ENCODE measurements around the gene TXNDC8. TPM values are rescaled to one million over a fixed set of nuclear protein-coding genes. Genes with fewer than 3 reads are reported as not detected.

TXNDC8 gene
- total and polyA plus RNA-seq, 12 donors, result not detected

DNA sequence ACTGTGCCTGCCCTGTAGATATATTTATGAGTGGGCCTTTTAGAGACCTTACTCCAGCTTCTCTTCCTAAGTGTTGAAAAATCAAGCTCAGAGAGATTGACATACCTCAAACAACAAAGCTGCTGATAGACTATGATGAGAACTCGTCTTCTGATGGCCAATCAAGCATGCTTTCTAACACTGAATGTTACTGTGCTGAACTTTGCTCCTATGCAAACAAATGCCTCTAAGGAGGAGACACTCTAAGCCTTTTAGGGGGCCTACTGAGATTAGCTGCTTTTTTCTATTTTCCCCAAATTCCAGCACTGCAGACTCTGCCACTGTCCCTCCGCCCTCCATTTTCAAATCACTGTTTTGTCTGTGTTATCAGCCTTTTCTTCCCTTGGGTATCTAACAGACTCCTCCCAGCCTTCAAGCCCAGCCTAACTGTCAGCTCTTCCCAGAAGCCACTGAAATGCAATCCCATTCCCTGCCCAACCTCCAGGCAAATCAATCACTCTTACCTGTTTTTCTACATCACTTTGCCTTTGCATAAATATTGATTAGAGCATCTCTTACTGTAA is 39.5 kb downstream of the TXNDC8 start:
- H3K27me3 ChIP-seq, result no peaks in the 10 kb centered on the region
- no peaks in the 10 kb centered on the region for H3K4me1 ChIP-seq (replicated peaks in 1 of 2)
- no peaks in the 10 kb centered on the region for H3K9me3 ChIP-seq (replicated peaks in 1 of 3)
- 63 to 83% (median 72%) methylated on average over 2 of the region's 2 CpGs for WGBS, 4 donors
- no peak overlapping the region for H3K4me3 ChIP-seq
- H3K36me3 ChIP-seq (replicated peaks in 1 of 2), result no peaks in the 10 kb centered on the region
- no peak for TF ChIP-seq POLR2A (IDR thresholded peaks at IDR 0.05)
- TF ChIP-seq, protein P1, sequence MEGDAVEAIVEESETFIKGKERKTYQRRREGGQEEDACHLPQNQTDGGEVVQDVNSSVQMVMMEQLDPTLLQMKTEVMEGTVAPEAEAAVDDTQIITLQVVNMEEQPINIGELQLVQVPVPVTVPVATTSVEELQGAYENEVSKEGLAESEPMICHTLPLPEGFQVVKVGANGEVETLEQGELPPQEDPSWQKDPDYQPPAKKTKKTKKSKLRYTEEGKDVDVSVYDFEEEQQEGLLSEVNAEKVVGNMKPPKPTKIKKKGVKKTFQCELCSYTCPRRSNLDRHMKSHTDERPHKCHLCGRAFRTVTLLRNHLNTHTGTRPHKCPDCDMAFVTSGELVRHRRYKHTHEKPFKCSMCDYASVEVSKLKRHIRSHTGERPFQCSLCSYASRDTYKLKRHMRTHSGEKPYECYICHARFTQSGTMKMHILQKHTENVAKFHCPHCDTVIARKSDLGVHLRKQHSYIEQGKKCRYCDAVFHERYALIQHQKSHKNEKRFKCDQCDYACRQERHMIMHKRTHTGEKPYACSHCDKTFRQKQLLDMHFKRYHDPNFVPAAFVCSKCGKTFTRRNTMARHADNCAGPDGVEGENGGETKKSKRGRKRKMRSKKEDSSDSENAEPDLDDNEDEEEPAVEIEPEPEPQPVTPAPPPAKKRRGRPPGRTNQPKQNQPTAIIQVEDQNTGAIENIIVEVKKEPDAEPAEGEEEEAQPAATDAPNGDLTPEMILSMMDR (IDR thresholded peaks at IDR 0.05), result no peak
- no peak overlapping the region for H3K27ac ChIP-seq
- intact Hi-C loops (cut with DNase I), result no loop called here
- no peak for DNase-seq

DNA sequence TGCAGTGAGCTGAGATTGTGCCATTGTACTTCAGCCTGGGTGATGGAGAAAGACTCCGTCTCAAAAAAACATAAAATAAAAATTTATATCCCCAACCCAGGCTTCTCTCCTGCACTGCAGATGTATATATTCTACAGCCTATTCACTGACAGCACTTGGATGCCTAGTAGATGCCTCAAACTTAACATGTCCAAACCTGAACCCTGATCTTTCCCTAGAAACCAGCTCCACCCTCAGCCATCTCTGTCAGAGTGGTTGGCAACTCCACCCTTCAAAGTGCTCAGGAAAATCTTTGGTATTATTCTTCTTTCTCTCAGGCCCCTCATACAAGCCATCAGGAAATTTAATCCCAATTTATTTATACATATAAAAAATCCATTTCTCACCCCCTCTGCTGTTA is 44.4 kb downstream of the TXNDC8 start:
- WGBS, 4 donors, result 67 to 94% (median 90%) methylated on average over 1 of the region's 1 CpG
- intact Hi-C loops (cut with DNase I), result no loop called here
- H3K27me3 ChIP-seq, result no peaks in the 10 kb centered on the region
- no peak overlapping the region for H3K4me3 ChIP-seq
- no peak for DNase-seq
- H3K4me1 ChIP-seq (replicated peaks in 1 of 2), result no peaks in the 10 kb centered on the region
- H3K9me3 ChIP-seq (replicated peaks in 1 of 3), result no peaks in the 10 kb centered on the region
- H3K27ac ChIP-seq, result no peak overlapping the region
- no peak for TF ChIP-seq POLR2A (IDR thresholded peaks at IDR 0.05)
- TF ChIP-seq, protein P1 (IDR thresholded peaks at IDR 0.05), result no peak
- no peaks in the 10 kb centered on the region for H3K36me3 ChIP-seq (replicated peaks in 1 of 2)

DNA sequence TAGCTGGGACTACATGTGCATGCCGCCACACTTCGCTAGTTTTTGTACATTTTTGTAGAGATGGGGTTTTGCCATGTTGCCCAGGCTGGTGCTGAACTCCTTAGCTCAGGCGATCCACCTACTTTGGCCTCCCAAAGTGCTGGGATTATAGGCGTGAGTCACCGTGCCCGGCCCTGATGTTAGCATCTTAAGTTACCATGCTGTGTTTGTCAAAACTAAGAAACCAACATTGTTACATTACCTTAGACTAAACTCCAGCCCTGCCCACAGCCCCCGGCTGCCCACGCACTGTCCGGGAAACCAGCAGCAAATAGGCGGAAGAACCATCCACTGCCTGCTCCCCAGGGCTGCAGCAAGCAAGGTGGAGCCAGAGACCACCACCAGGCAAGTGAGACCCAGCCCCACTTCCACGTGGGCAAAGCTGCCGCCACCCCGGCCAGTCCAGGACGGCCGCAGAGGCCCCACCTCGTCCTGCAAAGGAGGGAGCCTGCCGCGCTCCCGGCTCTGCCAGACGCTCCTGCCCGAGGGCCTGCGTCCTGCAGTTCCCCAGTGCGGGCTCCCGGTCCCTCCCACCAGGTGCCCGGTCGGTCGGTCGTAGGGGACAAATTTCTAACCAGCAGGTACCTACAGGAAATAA is 45.6 kb downstream of the TXNDC8 start:
- TF ChIP-seq, protein P1 (IDR thresholded peaks at IDR 0.05), result no peak
- TF ChIP-seq POLR2A (IDR thresholded peaks at IDR 0.05), result no peak

DNA sequence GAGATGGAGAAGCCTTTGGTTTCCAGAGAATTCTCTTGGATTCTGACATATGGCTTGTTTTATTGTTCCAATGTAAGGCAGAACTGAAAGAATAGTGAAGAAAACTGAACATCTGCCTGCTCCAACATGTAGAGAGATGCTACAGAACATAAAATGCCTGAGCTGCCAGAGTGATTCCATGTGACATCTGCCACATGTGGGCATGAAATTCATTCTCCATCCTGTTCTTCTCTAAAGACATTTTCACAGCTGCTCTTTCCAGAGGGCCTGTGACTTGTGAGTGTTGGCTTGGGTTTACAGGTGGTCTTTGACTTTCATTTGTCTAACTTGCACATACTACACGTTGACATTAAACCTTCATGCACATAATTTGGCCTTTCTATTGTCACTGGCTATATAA is 47.7 kb downstream of the TXNDC8 start:
- DNase-seq, result no peak
- no peaks in the 10 kb centered on the region for H3K9me3 ChIP-seq (replicated peaks in 1 of 3)
- intact Hi-C loops (cut with DNase I), result no loop called here
- H3K36me3 ChIP-seq (replicated peaks in 1 of 2), result no peaks in the 10 kb centered on the region
- WGBS, 4 donors, result 55 to 86% (median 73%) methylated on average over 1 of the region's 1 CpG
- H3K4me1 ChIP-seq (replicated peaks in 1 of 2), result no peaks in the 10 kb centered on the region
- TF ChIP-seq POLR2A (IDR thresholded peaks at IDR 0.05), result no peak
- TF ChIP-seq, protein P1 (IDR thresholded peaks at IDR 0.05), result no peak
- no peaks in the 10 kb centered on the region for H3K27me3 ChIP-seq
- no peak overlapping the region for H3K4me3 ChIP-seq
- no peak overlapping the region for H3K27ac ChIP-seq

More for the DNA sequence above, 45.6 kb downstream of the TXNDC8 start:
- no peaks in the 10 kb centered on the region for H3K9me3 ChIP-seq (replicated peaks in 1 of 3)
- no peak overlapping the region for H3K4me3 ChIP-seq
- no peak overlapping the region for H3K27ac ChIP-seq
- H3K27me3 ChIP-seq, result no peaks in the 10 kb centered on the region
- WGBS, 4 donors, result 88 to 95% (median 90%) methylated on average over 15 to 28 of the region's 28 CpGs
- no peaks in the 10 kb centered on the region for H3K4me1 ChIP-seq (replicated peaks in 1 of 2)
- intact Hi-C loops (cut with DNase I), result no loop called here
- no peak for DNase-seq
- no peaks in the 10 kb centered on the region for H3K36me3 ChIP-seq (replicated peaks in 1 of 2)
